B cell (primary cell): ENCODE data around the gene KIR3DL2. TPM values are rescaled to one million over a fixed set of nuclear protein-coding genes. Genes with fewer than 3 reads are reported as not detected.

Source experiments
- ATAC-seq: fragments of 200-7000 bp; cut with Tn5 transposase; one replicate; pipeline ENCODE4 v1.10.0; 2021; ENCODE audit warnings: low read depth, mild to moderate bottlenecking, moderate number of reproducible peaks, moderate library complexity
- CTCF ChIA-PET: fragments of 350-600 bp; sonication (Branson Sonifier 250); formaldehyde crosslinking; loops from one replicate; lab custom pipeline; 2021; ENCODE audit warnings: antibody characterized with exemption, inconsistent platforms; lab: Charles Lee
- POLR2A ChIA-PET: fragments of 350-600 bp; sonication (Branson Sonifier 250); formaldehyde crosslinking; loops from one replicate; lab custom pipeline; 2021; ENCODE audit warnings: antibody characterized with exemption; lab: Charles Lee
- DNase-seq: peaks from one replicate; pipeline ENCODE4 v3.0.0; 2013
- H2AFZ ChIP-seq: 2 replicates; pipeline ENCODE4 v1.6.1; 2012; ENCODE audit warnings: mild to moderate bottlenecking, low read depth, low read length; ENCODE audit not compliant: insufficient read depth, poor library complexity, severe bottlenecking
- H3K27ac ChIP-seq, 2 donors: 1 replicate in 1 of 2; 2 replicates in 1 of 2; pipeline ENCODE4 v1.5.1; 2012 to 2013; ENCODE audit warnings: low read length in 2 of 2, mild to moderate bottlenecking in 2 of 2, moderate library complexity in 1 of 2
- H3K27me3 ChIP-seq, 4 experiments: fragments of 200-600 bp in 1 of 4; sonication (generic) in 1 of 4; replicated peaks in 1 of 4; 1 replicate in 2 of 4; 2 replicates in 2 of 4; pipeline versions ENCODE4 v1.6.1 to v1.7.0; 2013 to 2016; ENCODE audit warnings: low read length in 3 of 4, mild to moderate bottlenecking in 2 of 4, mixed read lengths in 1 of 4, moderate library complexity in 1 of 4; ENCODE audit not compliant: insufficient read depth in 4 of 4, control insufficient read depth in 3 of 4; ENCODE audit errors: control extremely low read depth in 1 of 4
- H3K36me3 ChIP-seq, 2 experiments: replicated peaks in 1 of 2; 1 replicate in 1 of 2; 2 replicates in 1 of 2; pipeline versions ENCODE4 v1.6.1 to v1.7.1; 2013; ENCODE audit warnings: low read length in 1 of 2; ENCODE audit not compliant: insufficient read depth in 2 of 2, control insufficient read depth in 1 of 2; ENCODE audit errors: control extremely low read depth in 1 of 2, extremely low read depth in 1 of 2
- H3K4me1 ChIP-seq, 2 donors: fragments of 200-600 bp in 1 of 2; sonication (generic) in 1 of 2; 1 replicate in 1 of 2; 2 replicates in 1 of 2; pipeline versions ENCODE4 v1.5.1 to v1.6.1; 2013 to 2017; ENCODE audit warnings: low read length in 2 of 2; ENCODE audit not compliant: control insufficient read depth in 2 of 2, insufficient read depth in 2 of 2
- H3K4me2 ChIP-seq: replicated peaks from 2 replicates; pipeline ENCODE3; 2012; ENCODE audit warnings: mild to moderate bottlenecking, low read depth, low read length; ENCODE audit not compliant: poor library complexity, severe bottlenecking
- H3K4me3 ChIP-seq, 5 experiments: fragments of 200-600 bp in 1 of 5; sonication (generic) in 1 of 5; 1 replicate in 3 of 5; 2 replicates in 2 of 5; pipeline versions ENCODE4 v1.5.1 to v1.7.0; 2011 to 2016; ENCODE audit warnings: low read length in 4 of 5, mild to moderate bottlenecking in 4 of 5, low read depth in 2 of 5, control low read depth in 1 of 5, moderate library complexity in 1 of 5; ENCODE audit not compliant: insufficient read depth in 1 of 5; ENCODE audit errors: control extremely low read depth in 1 of 5, extremely low read depth in 1 of 5
- H3K79me2 ChIP-seq: fragments of 200-600 bp; sonication (generic); one replicate; pipeline ENCODE4 v1.6.0; 2016; ENCODE audit warnings: low read length; ENCODE audit not compliant: control insufficient read depth, insufficient read depth
- H3K9ac ChIP-seq: fragments of 200-600 bp; sonication (generic); 2 replicates; pipeline ENCODE4 v1.6.1; 2017; ENCODE audit warnings: mild to moderate bottlenecking, low read length, moderate library complexity
- H3K9me3 ChIP-seq, 3 donors: one replicate each; pipeline versions ENCODE4 v1.6.1 to v1.7.1; 2013; ENCODE audit warnings: low read length in 2 of 3; ENCODE audit not compliant: control insufficient read depth in 2 of 3, insufficient read depth in 1 of 3; ENCODE audit errors: control extremely low read depth in 1 of 3
- H4K20me1 ChIP-seq: 2 replicates; pipeline ENCODE4 v1.6.0; 2012; ENCODE audit warnings: mild to moderate bottlenecking, low read length; ENCODE audit not compliant: insufficient read depth, control insufficient read depth, poor library complexity, severe bottlenecking
- H3K27ac Mint-ChIP-seq: one replicate; pipeline ENCODE4 v1.8.0; 2021; ENCODE audit warnings: mixed read lengths
- H3K27me3 Mint-ChIP-seq: one replicate; pipeline ENCODE4 v1.8.0; 2021; ENCODE audit warnings: mixed read lengths
- H3K4me1 Mint-ChIP-seq: one replicate; pipeline ENCODE4 v1.8.0; 2021; ENCODE audit warnings: mixed read lengths
- H3K4me3 Mint-ChIP-seq: one replicate; pipeline ENCODE4 v1.8.0; 2021; ENCODE audit warnings: mixed read lengths
- H3K9me3 Mint-ChIP-seq: one replicate; pipeline ENCODE4 v1.8.0; 2022; ENCODE audit warnings: mixed read lengths; ENCODE audit not compliant: insufficient read depth
- EZH2 ChIP-seq: IDR thresholded peaks from 2 replicates; pipeline ENCODE4 v1.6.1; 2012; ENCODE audit warnings: borderline replicate concordance, low read depth, mild to moderate bottlenecking, moderate library complexity, low read length; ENCODE audit not compliant: insufficient read depth, poor library complexity, severe bottlenecking
- WGBS: methylation state at CpG from one replicate; pipeline ENCODE4 v1.1.5; 2013; ENCODE audit warnings: missing lambda C conversion rate; ENCODE audit not compliant: insufficient coverage; 5-methylcytosine and 5-hydroxymethylcytosine counted together
- intact Hi-C: fragments of 100-400 bp; cut with micrococcal nuclease; formaldehyde crosslinking; loops from one replicate; pipeline ENCODE4 v1.10.0; 2022
- polyA plus RNA-seq: library from polyadenylated mRNA; depleted of rRNA; stranded (reverse); fragments of >200 nt; gene quantifications from 2 replicates; pipeline ENCODE4 v1.2.3, GENCODE V29; 2012
- total RNA-seq, 2 donors: library from RNA; stranded (reverse); fragments of 120-200 nt in 1 of 2; gene quantifications; 1 replicate in 1 of 2; 2 replicates in 1 of 2; pipeline versions ENCODE4 v1.2.3 to v1.2.4, GENCODE V29; 2013 to 2022
- TF ChIP-seq, protein P1 (sequence below): fragments of 200-600 bp; IDR thresholded peaks from one replicate; pipeline ENCODE4 v1.8.0; 2022; ENCODE audit warnings: antibody characterized with exemption, mild to moderate bottlenecking

The KIR3DL2 gene
- total and polyA plus RNA-seq, 2 donors (not counting 1 experiment from before 2014, with no cell fraction given) = 0.17 to 0.30 TPM

- no peaks in the 10 kb centered on the region for H3K79me2 ChIP-seq
- peaks cover 15% of the 10 kb centered on the region for H3K27me3 Mint-ChIP-seq
- H3K9ac ChIP-seq = no peak overlapping the region
- no peaks in the 10 kb centered on the region for H4K20me1 ChIP-seq
- ATAC-seq (no peak), DNase-seq (no peak)
- H3K9me3 Mint-ChIP-seq = peaks cover 9% of the 10 kb centered on the region
- H3K4me1 Mint-ChIP-seq = peaks cover 15% of the 10 kb centered on the region
- no peak overlapping the region for H3K4me2 ChIP-seq
- peaks cover 0 to 4% (median 0%) of the 10 kb centered on the region in 3 donors for H3K9me3 ChIP-seq
- intact Hi-C loops = no loop called here
- ChIA-PET POLR2A (no interaction called here), CTCF (no interaction called here)
- H3K27ac Mint-ChIP-seq = no peak overlapping the region
- no peak overlapping the region for H3K27ac ChIP-seq
- H3K36me3 ChIP-seq = no peaks in the 10 kb centered on the region
- peaks cover 0 to 4% (median 0%) of the 10 kb centered on the region in 4 experiments for H3K27me3 ChIP-seq
- no peak overlapping the region for H3K4me3 Mint-ChIP-seq
- TF ChIP-seq, protein P1, sequence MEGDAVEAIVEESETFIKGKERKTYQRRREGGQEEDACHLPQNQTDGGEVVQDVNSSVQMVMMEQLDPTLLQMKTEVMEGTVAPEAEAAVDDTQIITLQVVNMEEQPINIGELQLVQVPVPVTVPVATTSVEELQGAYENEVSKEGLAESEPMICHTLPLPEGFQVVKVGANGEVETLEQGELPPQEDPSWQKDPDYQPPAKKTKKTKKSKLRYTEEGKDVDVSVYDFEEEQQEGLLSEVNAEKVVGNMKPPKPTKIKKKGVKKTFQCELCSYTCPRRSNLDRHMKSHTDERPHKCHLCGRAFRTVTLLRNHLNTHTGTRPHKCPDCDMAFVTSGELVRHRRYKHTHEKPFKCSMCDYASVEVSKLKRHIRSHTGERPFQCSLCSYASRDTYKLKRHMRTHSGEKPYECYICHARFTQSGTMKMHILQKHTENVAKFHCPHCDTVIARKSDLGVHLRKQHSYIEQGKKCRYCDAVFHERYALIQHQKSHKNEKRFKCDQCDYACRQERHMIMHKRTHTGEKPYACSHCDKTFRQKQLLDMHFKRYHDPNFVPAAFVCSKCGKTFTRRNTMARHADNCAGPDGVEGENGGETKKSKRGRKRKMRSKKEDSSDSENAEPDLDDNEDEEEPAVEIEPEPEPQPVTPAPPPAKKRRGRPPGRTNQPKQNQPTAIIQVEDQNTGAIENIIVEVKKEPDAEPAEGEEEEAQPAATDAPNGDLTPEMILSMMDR = no peak
- no peak for TF ChIP-seq EZH2
- H2AFZ ChIP-seq = no peak overlapping the region
- WGBS = 61% methylated on average over 2 of the region's 3 CpGs
- H3K4me1 ChIP-seq = peaks cover 0 to 5% of the 10 kb centered on the region in 2 donors
- H3K4me3 ChIP-seq = no peak overlapping the region
Measured at GRCh38 chr19:54871696-54872095, 21.5 kb downstream of the KIR3DL2 start.

GRCh38 chr19:54873990-54874389, 23.7 kb downstream of the KIR3DL2 start, which contains the start of gene FCAR:
Gene FCAR (plus strand): TSS chr19:54874235. CDS start chr19:54874290, 55 bp downstream.
- ChIA-PET CTCF (no interaction called here), POLR2A (no interaction called here)
- Mint-ChIP-seq H3K9me3 (peaks cover 7% of the 10 kb centered on the region), H3K4me1 (peaks cover 8% of the 10 kb centered on the region), H3K27ac (no peak within 1 kb of the TSS), H3K27me3 (peaks cover 14% of the 10 kb centered on the region), H3K4me3 (no peak within 1 kb of the TSS)
- no peak for DNase-seq
- H3K4me2 ChIP-seq = no peak within 1 kb of the TSS
- no peak within 1 kb of the TSS for H2AFZ ChIP-seq
- H3K4me3 ChIP-seq = peak within 1 kb of the TSS in 1 of 5 experiments; percentile 84
- H3K27ac ChIP-seq = no peak within 1 kb of the TSS
- peaks cover 0 to 5% of the 10 kb centered on the region in 2 donors for H3K4me1 ChIP-seq
- intact Hi-C loops = no loop called here
- no peak within 1 kb of the TSS for H3K9ac ChIP-seq
- H4K20me1 ChIP-seq = no peaks in the 10 kb centered on the region
- peaks cover 0 to 4% (median 0%) of the 10 kb centered on the region in 3 donors for H3K9me3 ChIP-seq
- no peak for ATAC-seq
- no peaks in the 10 kb centered on the region for H3K79me2 ChIP-seq
- H3K27me3 ChIP-seq = peaks cover 0 to 4% (median under 1%) of the 10 kb centered on the region in 4 experiments
- no peaks in the 10 kb centered on the region for H3K36me3 ChIP-seq
- no peak for TF ChIP-seq EZH2
- TF ChIP-seq, protein P1 = no peak
- 93% methylated on average over 8 of the region's 8 CpGs for whole genome bisulfite sequencing
